Right atrium auricular region (tissue), 2 donors: Measurements from ENCODE around the gene ATP11A. TPM values are rescaled to one million over a fixed set of nuclear protein-coding genes. Genes with fewer than 3 reads are reported as not detected.

Experiments used
- DNase-seq: peaks from one replicate; pipeline ENCODE4 v3.0.0-alpha.2; 2019; ENCODE audit warnings: low spot score
- H3K27ac ChIP-seq, 2 donors: fragments of 200-600 bp; sonication (generic); 1 replicate in 1 of 2; 2 replicates in 1 of 2; pipeline ENCODE4 v1.5.1; 2016 to 2019
- H3K27me3 ChIP-seq, 2 donors: fragments of 200-600 bp; sonication (generic); one replicate each; pipeline versions ENCODE4 v1.5.1 to v1.6.0; 2017 to 2019
- H3K36me3 ChIP-seq: fragments of 200-600 bp; sonication (generic); one replicate; pipeline ENCODE4 v1.5.1; 2016
- H3K4me1 ChIP-seq, 2 donors: fragments of 200-600 bp; sonication (generic); one replicate each; pipeline versions ENCODE4 v1.5.1 to v1.6.0; 2017 to 2019
- H3K4me3 ChIP-seq, 2 donors: fragments of 200-600 bp; sonication (generic); 1 replicate in 1 of 2; 2 replicates in 1 of 2; pipeline ENCODE4 v1.5.1; 2017 to 2019; ENCODE audit warnings: mild to moderate bottlenecking in 1 of 2, moderate library complexity in 1 of 2
- H3K9me3 ChIP-seq, 2 donors: fragments of 200-600 bp; sonication (generic); one replicate each; pipeline ENCODE4 v1.5.1; 2019
- CTCF ChIP-seq, 2 donors: fragments of 200-600 bp; sonication (generic); IDR thresholded peaks; one replicate each; pipeline ENCODE4 v1.5.1; 2019; ENCODE audit warnings: antibody characterized with exemption in 2 of 2
- total RNA-seq, 2 donors: library from RNA; depleted of rRNA; stranded (reverse); fragments of >200 nt; gene quantifications; one replicate each; pipeline ENCODE4 v1.1.0, GENCODE V29; 2016

The ATP11A gene
- total RNA-seq, 2 donors from 2014 or later: 31.8 to 48.6 TPM

- H3K36me3 ChIP-seq: no peaks in the 10 kb centered on the region
- no peak for DNase-seq
- TF ChIP-seq CTCF (IDR thresholded peaks at IDR 0.05): no peak
- H3K9me3 ChIP-seq: no peaks in the 10 kb centered on the region
- no peaks in the 10 kb centered on the region for H3K27me3 ChIP-seq
- no peak overlapping the region for H3K27ac ChIP-seq
- H3K4me1 ChIP-seq: peaks cover 0 to 18% of the 10 kb centered on the region in 2 donors
- H3K4me3 ChIP-seq: no peak overlapping the region
Measured at GRCh38 chr13:112898621-112899280, 208.9 kb downstream of the ATP11A start.

- Histone ChIP-seq H3K27ac (no peak overlapping the region), H3K27me3 (no peaks in the 10 kb centered on the region), H3K4me3 (no peak overlapping the region), H3K36me3 (no peaks in the 10 kb centered on the region), H3K9me3 (no peaks in the 10 kb centered on the region), H3K4me1 (peaks cover 0 to 10% of the 10 kb centered on the region in 2 donors)
- DNase-seq: no peak
- no peak for TF ChIP-seq CTCF (IDR thresholded peaks at IDR 0.05)
Measured at GRCh38 chr13:112899281-112900225, 209.7 kb downstream of the ATP11A start.

- DNase-seq: no peak
- no peaks in the 10 kb centered on the region for H3K9me3 ChIP-seq
- no peak overlapping the region for H3K27ac ChIP-seq
- H3K27me3 ChIP-seq: no peaks in the 10 kb centered on the region
- no peaks in the 10 kb centered on the region for H3K36me3 ChIP-seq
- no peak for TF ChIP-seq CTCF (IDR thresholded peaks at IDR 0.05)
- H3K4me1 ChIP-seq: peaks cover 0 to 4% of the 10 kb centered on the region in 2 donors
- no peak overlapping the region for H3K4me3 ChIP-seq
Measured at GRCh38 chr13:112900226-112900600, 210.4 kb downstream of the ATP11A start.

- TF ChIP-seq CTCF (IDR thresholded peaks at IDR 0.05): no peak
- Histone ChIP-seq H3K4me1 (no peaks in the 10 kb centered on the region), H3K27me3 (no peaks in the 10 kb centered on the region), H3K27ac (no peak overlapping the region), H3K9me3 (no peaks in the 10 kb centered on the region), H3K4me3 (no peak overlapping the region), H3K36me3 (no peaks in the 10 kb centered on the region)
- no peak for DNase-seq
Measured at GRCh38 chr13:112900691-112901091, 210.9 kb downstream of the ATP11A start.

DNA sequence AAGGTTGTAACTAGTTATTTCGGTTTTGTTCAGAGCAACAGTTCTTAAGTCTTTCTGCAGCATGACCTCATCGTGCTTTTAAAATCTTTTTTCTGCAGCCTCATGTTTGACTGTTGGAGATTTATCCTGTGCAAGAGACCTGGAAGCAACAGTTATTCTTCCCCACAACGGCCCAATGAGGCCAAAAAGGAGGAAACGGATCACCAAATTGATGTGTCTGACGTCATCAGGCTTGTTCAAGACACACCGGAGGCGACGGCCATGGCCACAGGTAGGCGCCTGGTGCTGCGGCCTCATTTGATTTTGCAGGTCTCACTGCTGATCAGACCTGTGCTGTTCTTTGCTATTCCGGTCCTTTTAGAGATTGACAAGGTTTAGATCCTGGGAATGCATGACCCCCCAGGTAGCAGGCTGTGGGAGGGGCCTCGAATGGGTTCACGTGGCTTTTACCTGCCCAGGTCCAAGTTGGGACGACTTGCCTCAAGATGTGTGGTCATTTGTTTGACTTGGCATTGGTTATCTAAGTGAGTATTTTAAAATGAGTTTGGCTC is 212.3 kb downstream of the ATP11A start:
- no peaks in the 10 kb centered on the region for H3K4me1 ChIP-seq

More for the DNA sequence above, 212.3 kb downstream of the ATP11A start:
- Histone ChIP-seq H3K9me3 (no peaks in the 10 kb centered on the region), H3K4me3 (no peak overlapping the region), H3K27ac (no peak overlapping the region), H3K27me3 (no peaks in the 10 kb centered on the region), H3K36me3 (no peaks in the 10 kb centered on the region)
- TF ChIP-seq CTCF (IDR thresholded peaks at IDR 0.05): no peak
- no peak for DNase-seq
